ENCODE measurements around the gene S100A16. TPM values are rescaled to one million over a fixed set of nuclear protein-coding genes. Genes with fewer than 3 reads are reported as not detected.

Gene S100A16
- total RNA-seq, 1 donor from 2014 or later: 42.2 TPM

GRCh38 chr1:153623101-153623500, 10.2 kb upstream of the S100A16 start:
- ATAC-seq (no peak), DNase-seq (no peak)
- intact Hi-C loops (cut with micrococcal nuclease): no loop called here

- intact Hi-C loops (cut with micrococcal nuclease): no loop called here
- ATAC-seq: no peak
- DNase-seq: no peak
These were observed 6.2 kb upstream of the S100A16 start for GRCh38 chr1:153619171-153619570.

GRCh38 chr1:153617663-153618062, 4.7 kb upstream of the S100A16 start:
- DNase-seq (no peak), ATAC-seq (no peak)
- intact Hi-C loops (cut with micrococcal nuclease): no loop called here

GRCh38 chr1:153616917-153617311, 4.0 kb upstream of the S100A16 start:
- DNase-seq (peak; percentile 59), ATAC-seq (peak; percentile 64)
- intact Hi-C loops (cut with micrococcal nuclease): no loop called here

GRCh38 chr1:153616144-153616916, 3.4 kb upstream of the S100A16 start, which contains the start of gene S100A14:
Gene S100A14, minus strand, starts transcription at chr1:153616325. Its CDS starts 467 bp downstream, at chr1:153615858.
- peak; percentile 68 for DNase-seq
- intact Hi-C loops (cut with micrococcal nuclease): no loop called here
- peak; percentile 41 for ATAC-seq

- intact Hi-C loops (cut with micrococcal nuclease): no loop called here
These were observed 2.5 kb upstream of the S100A16 start for GRCh38 chr1:153615406-153615805.

GRCh38 chr1:153614906-153615305, 2.0 kb upstream of the S100A16 start:
- ATAC-seq: no peak
- intact Hi-C loops (cut with micrococcal nuclease): no loop called here
- no peak for DNase-seq

More at GRCh38 chr1:153615406-153615805, 2.5 kb upstream of the S100A16 start:
- ATAC-seq (no peak), DNase-seq (no peak)

- intact Hi-C loops (cut with micrococcal nuclease): no loop called here
- no peak for DNase-seq
These were observed 1.4 kb upstream of the S100A16 start for GRCh38 chr1:153614189-153614900.

GRCh38 chr1:153613406-153613805, 469 bp upstream of the S100A16 start:
- intact Hi-C loops (cut with micrococcal nuclease): no loop called here
- ATAC-seq (no peak), DNase-seq (no peak)

More at GRCh38 chr1:153614189-153614900, 1.4 kb upstream of the S100A16 start:
- ATAC-seq: no peak

GRCh38 chr1:153612111-153612754, 704 bp downstream of the S100A16 start:
- intact Hi-C loops (cut with micrococcal nuclease): no loop called here
- no peak for DNase-seq
- ATAC-seq: peak; percentile 21

- no peak for DNase-seq
- intact Hi-C loops (cut with micrococcal nuclease): no loop called here
- ATAC-seq: no peak
These were observed 1.6 kb downstream of the S100A16 start for GRCh38 chr1:153611356-153611755.

GRCh38 chr1:153610811-153611301, 2.1 kb downstream of the S100A16 start:
- ATAC-seq (no peak), DNase-seq (no peak)
- intact Hi-C loops (cut with micrococcal nuclease): no loop called here

- DNase-seq: no peak
- intact Hi-C loops (cut with micrococcal nuclease): no loop called here
- ATAC-seq: no peak
These were observed 2.6 kb downstream of the S100A16 start for GRCh38 chr1:153610334-153610733.

GRCh38 chr1:153609585-153609907, 3.4 kb downstream of the S100A16 start:
- DNase-seq (no peak), ATAC-seq (no peak)
- intact Hi-C loops (cut with micrococcal nuclease): no loop called here

- peak; percentile 79 for DNase-seq
- intact Hi-C loops (cut with micrococcal nuclease): no loop called here
- peak; percentile 59 for ATAC-seq
These were observed 4.0 kb downstream of the S100A16 start for GRCh38 chr1:153608742-153609584.

- no peak for DNase-seq
- ATAC-seq: no peak
- intact Hi-C loops (cut with micrococcal nuclease): no loop called here
These were observed 4.8 kb downstream of the S100A16 start for GRCh38 chr1:153608089-153608682.

GRCh38 chr1:153607381-153607780, 5.6 kb downstream of the S100A16 start:
- intact Hi-C loops (cut with micrococcal nuclease): no loop called here
- no peak for ATAC-seq
- no peak for DNase-seq

- intact Hi-C loops (cut with micrococcal nuclease): no loop called here
- no peak for ATAC-seq
- DNase-seq: no peak
These were observed 6.7 kb downstream of the S100A16 start for GRCh38 chr1:153606194-153606593.

- DNase-seq (no peak), ATAC-seq (no peak)
- intact Hi-C loops (cut with micrococcal nuclease): no loop called here
These were observed 10.2 kb downstream of the S100A16 start for GRCh38 chr1:153602749-153603148.
